SK-N-SH treated with all-trans-retinoic acid at 6 μM for 48 hours (cell line): ENCODE results near the gene NMT1.

ENCODE experiments used
- ATAC-seq: fragments of 200-7000 bp; cut with Tn5 transposase; 3 replicates; pipeline ENCODE4 v1.9.1; 2020; ENCODE audit warnings: mild to moderate bottlenecking, moderate library complexity
- ARNTL ChIP-seq: fragments of 450-650 bp; formaldehyde crosslinking; IDR thresholded peaks from 2 replicates; pipeline ENCODE4 v1.5.0; 2020; ENCODE audit warnings: low read depth, mild to moderate bottlenecking, moderate library complexity, borderline replicate concordance
- BACH2 ChIP-seq: fragments of 250-450 bp; sonication (Bioruptor Pico); IDR thresholded peaks from 2 replicates; pipeline ENCODE4 v1.9.0; 2021; ENCODE audit warnings: mild to moderate bottlenecking, borderline replicate concordance
- CREB5 ChIP-seq: fragments of 250-450 bp; sonication (Bioruptor Pico); IDR thresholded peaks from 2 replicates; pipeline ENCODE4 v1.5.1; 2020; ENCODE audit warnings: low read depth, mild to moderate bottlenecking, moderate library complexity
- CSDC2 ChIP-seq: fragments of 250-450 bp; sonication (Bioruptor Pico); IDR thresholded peaks from 2 replicates; pipeline ENCODE4 v1.5.0; 2020; ENCODE audit warnings: mild to moderate bottlenecking, moderate library complexity
- ESRRG ChIP-seq: fragments of 250-450 bp; sonication (Bioruptor Pico); IDR thresholded peaks from 2 replicates; pipeline ENCODE4 v1.6.1; 2021; ENCODE audit warnings: mild to moderate bottlenecking
- ISL1 ChIP-seq: fragments of 250-450 bp; sonication (Bioruptor Pico); IDR thresholded peaks from 2 replicates; pipeline ENCODE4 v2.1.2; 2022; ENCODE audit warnings: mild to moderate bottlenecking, moderate library complexity
- PATZ1 ChIP-seq: fragments of 250-450 bp; sonication (Bioruptor Pico); IDR thresholded peaks from 2 replicates; pipeline ENCODE4 v1.8.0; 2020; ENCODE audit warnings: mild to moderate bottlenecking, moderate library complexity, borderline replicate concordance
- POU6F1 ChIP-seq: fragments of 250-450 bp; sonication (Bioruptor Pico); IDR thresholded peaks from 2 replicates; pipeline ENCODE4 v1.8.0; 2021; ENCODE audit warnings: low read depth, mild to moderate bottlenecking, moderate library complexity, borderline replicate concordance
- PPARA ChIP-seq: fragments of 250-450 bp; sonication (Bioruptor Pico); IDR thresholded peaks from 2 replicates; pipeline ENCODE4 v1.5.0; 2020; ENCODE audit warnings: mild to moderate bottlenecking, borderline replicate concordance
- RARB ChIP-seq: fragments of 250-450 bp; sonication (Bioruptor Pico); IDR thresholded peaks from 2 replicates; pipeline ENCODE4 v1.8.0; 2021; ENCODE audit warnings: mild to moderate bottlenecking, moderate library complexity
- SNAI2 ChIP-seq: fragments of 250-450 bp; sonication (Bioruptor Pico); IDR thresholded peaks from 2 replicates; pipeline ENCODE4 v1.5.0; 2020; ENCODE audit warnings: mild to moderate bottlenecking, moderate library complexity
- TOX ChIP-seq: fragments of 250-450 bp; sonication (Bioruptor Pico); IDR thresholded peaks from 2 replicates; pipeline ENCODE4 v1.8.0; 2021; ENCODE audit warnings: mild to moderate bottlenecking, moderate library complexity, borderline replicate concordance
- TSHZ2 ChIP-seq: fragments of 250-450 bp; sonication (Bioruptor Pico); IDR thresholded peaks from 2 replicates; pipeline ENCODE4 v1.5.0; 2020; ENCODE audit warnings: mild to moderate bottlenecking, moderate library complexity
- ZC3H10 ChIP-seq: fragments of 250-450 bp; sonication (Bioruptor Pico); IDR thresholded peaks from 2 replicates; pipeline ENCODE4 v1.5.1; 2021; ENCODE audit warnings: mild to moderate bottlenecking, moderate library complexity
- ZFP3 ChIP-seq: fragments of 250-450 bp; sonication (Bioruptor Pico); IDR thresholded peaks from 2 replicates; pipeline ENCODE4 v1.5.0; 2020; ENCODE audit warnings: mild to moderate bottlenecking, moderate library complexity
- ZFP30 ChIP-seq: fragments of 450-650 bp; formaldehyde crosslinking; IDR thresholded peaks from 2 replicates; pipeline ENCODE4 v1.5.0; 2022; ENCODE audit warnings: mild to moderate bottlenecking, moderate library complexity
- ZNF565 ChIP-seq: fragments of 450-650 bp; formaldehyde crosslinking; conservative IDR thresholded peaks from 2 replicates; pipeline ENCODE4 v1.5.0; 2020; ENCODE audit warnings: low read depth, mild to moderate bottlenecking, moderate library complexity
- ZNF70 ChIP-seq: fragments of 450-650 bp; formaldehyde crosslinking; IDR thresholded peaks from 2 replicates; pipeline ENCODE4 v1.5.0; 2020; ENCODE audit warnings: mild to moderate bottlenecking, moderate library complexity
- ZNF8 ChIP-seq: fragments of 450-650 bp; formaldehyde crosslinking; IDR thresholded peaks from 2 replicates; pipeline ENCODE4 v1.5.0; 2020; ENCODE audit warnings: mild to moderate bottlenecking, moderate library complexity

NMT1 gene

GRCh38 chr17:45130681-45131615 is 69.8 kb downstream of the NMT1 start:
- TF ChIP-seq PATZ1 (CRISPR knock-in tag) (no peak), TSHZ2 (CRISPR knock-in tag) (no peak), ISL1 (CRISPR knock-in tag) (no peak), POU6F1 (CRISPR knock-in tag) (no peak), ZC3H10 (CRISPR knock-in tag) (no peak), ZNF565 (CRISPR knock-in tag) (no peak), CSDC2 (CRISPR knock-in tag) (no peak), ZNF8 (CRISPR knock-in tag) (no peak), CREB5 (CRISPR knock-in tag) (no peak)
- ATAC-seq: no peak

GRCh38 chr17:45131616-45132319 is 70.7 kb downstream of the NMT1 start:
- ATAC-seq: no peak
- no peak for TF ChIP-seq TOX (CRISPR knock-in tag)
- no peak for TF ChIP-seq PATZ1 (CRISPR knock-in tag)
- TF ChIP-seq BACH2 (CRISPR knock-in tag): no peak
- no peak for TF ChIP-seq ESRRG (CRISPR knock-in tag)
- no peak for TF ChIP-seq TSHZ2 (CRISPR knock-in tag)
- TF ChIP-seq SNAI2: no peak
- no peak for TF ChIP-seq ZC3H10 (CRISPR knock-in tag)
- no peak for TF ChIP-seq ZNF70
- no peak for TF ChIP-seq ZNF8 (CRISPR knock-in tag)
- TF ChIP-seq ZFP3 (CRISPR knock-in tag): no peak
- no peak for TF ChIP-seq RARB (CRISPR knock-in tag)
- no peak for TF ChIP-seq ARNTL (CRISPR knock-in tag)
- no peak for TF ChIP-seq ZFP30 (CRISPR knock-in tag)
- TF ChIP-seq PPARA (CRISPR knock-in tag): no peak
